Activated T-cell treated with anti-CD3 and anti-CD28 coated beads for 1 hour (primary cell): ENCODE data around the gene TRIM72.
"Not testable (repeated sequence)": the region's sequence is repeated elsewhere in the genome, so short reads cannot be mapped to it uniquely, and the experiment has no call there.

Experiments
- DNase-seq: peaks from one replicate; pipeline ENCODE4 v3.0.0-alpha.2; 2020; ENCODE audit warnings: low read depth

The TRIM72 gene, protein sequence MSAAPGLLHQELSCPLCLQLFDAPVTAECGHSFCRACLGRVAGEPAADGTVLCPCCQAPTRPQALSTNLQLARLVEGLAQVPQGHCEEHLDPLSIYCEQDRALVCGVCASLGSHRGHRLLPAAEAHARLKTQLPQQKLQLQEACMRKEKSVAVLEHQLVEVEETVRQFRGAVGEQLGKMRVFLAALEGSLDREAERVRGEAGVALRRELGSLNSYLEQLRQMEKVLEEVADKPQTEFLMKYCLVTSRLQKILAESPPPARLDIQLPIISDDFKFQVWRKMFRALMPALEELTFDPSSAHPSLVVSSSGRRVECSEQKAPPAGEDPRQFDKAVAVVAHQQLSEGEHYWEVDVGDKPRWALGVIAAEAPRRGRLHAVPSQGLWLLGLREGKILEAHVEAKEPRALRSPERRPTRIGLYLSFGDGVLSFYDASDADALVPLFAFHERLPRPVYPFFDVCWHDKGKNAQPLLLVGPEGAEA

DNA sequence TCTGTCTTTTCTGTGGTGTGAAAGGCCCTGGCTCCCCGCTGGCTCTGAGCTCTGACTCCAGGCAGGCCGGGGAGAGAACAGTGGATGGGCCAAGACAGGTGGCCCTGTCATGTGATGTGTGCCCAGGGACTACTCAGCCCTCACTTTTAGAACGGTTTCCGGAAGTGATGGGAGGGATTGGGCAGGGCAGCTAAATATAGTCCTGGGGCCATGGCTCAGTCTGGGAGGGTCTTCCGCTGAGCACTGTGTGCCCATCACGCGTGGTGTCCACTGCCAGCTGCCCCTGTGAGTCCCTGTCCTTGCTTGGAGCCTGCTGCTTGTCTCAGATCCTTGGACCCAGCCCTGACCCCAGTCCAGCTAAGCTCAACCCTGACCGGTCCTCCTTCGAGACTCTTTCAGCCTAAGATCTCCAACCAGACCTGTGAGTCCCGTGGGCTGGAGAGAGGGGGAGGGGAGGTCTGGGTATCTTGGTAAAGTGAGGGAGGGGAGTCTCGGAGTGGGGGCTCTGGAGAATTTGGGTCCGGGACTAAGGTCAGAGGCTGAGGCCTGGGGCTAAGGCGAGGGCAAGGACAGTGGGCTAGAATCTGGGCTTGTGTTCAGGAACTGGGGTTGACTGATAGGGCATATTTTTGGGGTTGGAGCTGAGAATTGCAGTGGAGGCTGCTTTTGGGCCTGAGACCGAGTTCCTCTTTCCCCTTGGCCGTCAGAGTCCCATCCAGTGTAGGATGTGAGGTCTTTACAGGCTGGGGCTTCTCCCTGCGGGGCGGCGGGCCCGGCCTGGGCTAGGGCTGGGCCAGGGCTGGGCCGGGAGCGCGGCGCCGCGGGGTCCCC is at the start of gene TRIM72:
TSS of gene TRIM72 (plus strand) at position 243 of the 831 bp plus-strand sequence. CDS start 620 bp downstream, outside the sequence.
- DNase-seq = no peak

DNA sequence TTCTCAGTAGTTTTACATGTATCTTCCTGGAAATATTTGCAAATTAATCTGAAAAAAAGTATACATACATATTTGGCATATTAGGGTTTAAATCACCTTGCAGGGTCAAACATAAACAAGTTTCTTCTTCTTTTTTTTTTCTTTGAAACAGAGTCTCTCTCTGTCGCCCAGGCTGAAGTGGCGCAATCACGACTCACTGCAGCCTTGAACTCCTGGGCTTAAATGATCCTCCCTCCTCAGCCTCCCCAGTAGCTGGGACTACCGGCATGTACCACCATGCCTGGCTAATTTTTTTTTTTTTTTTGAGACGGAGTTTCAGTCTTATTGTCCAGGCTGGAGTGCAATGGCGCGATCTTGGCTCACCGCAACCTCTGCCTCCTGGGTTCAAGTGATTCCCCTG is 46.6 kb upstream of the TRIM72 start:
- no peak for DNase-seq

DNA sequence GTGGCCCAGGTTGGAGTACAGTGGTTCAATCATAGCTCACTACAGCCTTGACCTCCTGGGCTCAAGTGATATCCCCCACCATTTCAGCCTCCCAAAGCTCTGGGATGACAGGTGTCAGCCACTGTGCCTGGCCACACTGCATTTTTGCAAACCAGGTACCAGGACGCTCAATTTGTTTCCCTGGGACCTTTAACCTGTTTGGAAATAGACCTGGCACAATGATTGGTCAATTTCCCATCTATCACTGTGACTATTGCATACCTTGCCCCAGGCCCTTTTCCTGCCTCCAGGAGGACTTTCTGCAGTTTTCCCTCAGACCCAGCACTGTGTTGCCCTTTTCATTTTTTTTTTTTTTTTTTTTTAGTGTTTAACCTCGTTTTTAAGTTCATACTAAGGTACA is 45.1 kb upstream of the TRIM72 start:
- DNase-seq = no peak

DNA sequence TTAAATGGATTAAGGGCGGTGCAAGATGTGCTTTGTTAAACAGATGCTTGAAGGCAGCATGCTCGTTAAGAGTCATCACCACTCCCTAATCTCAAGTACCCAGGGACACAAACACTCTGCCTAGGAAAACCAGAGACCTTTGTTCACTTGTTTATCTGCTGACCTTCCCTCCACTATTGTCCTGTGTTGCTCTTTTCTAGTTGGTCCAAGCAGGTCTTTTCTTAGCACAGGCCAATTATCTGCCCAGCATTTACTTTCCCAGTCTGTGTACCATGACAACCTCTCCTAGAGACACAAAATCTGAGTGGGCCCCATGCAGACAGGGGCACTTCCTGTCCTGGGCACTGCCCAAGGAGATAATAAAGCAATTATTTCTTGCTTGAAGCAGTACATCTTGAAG is 43.9 kb upstream of the TRIM72 start:
- DNase-seq = not testable (repeated sequence)

DNA sequence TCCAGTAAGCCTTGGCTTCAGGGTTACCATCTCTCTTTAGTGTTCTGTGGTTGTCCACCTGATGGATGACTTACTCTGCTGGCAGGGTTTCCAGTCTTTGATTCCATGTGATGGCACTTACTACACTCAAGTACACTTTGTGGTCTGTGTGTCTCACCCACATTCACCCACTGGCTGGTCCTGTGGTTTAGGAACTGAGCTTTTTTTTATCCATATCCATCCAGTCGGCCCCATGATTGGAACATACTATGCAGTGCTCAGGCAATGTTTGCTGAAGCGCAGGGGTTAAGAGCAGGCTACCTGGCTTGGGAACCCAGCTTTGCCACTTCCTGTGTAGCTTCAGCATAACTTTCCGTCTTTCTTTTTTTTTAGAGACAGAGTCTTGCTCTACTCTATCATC is 36.8 kb upstream of the TRIM72 start:
- DNase-seq = peak; percentile 38

DNA sequence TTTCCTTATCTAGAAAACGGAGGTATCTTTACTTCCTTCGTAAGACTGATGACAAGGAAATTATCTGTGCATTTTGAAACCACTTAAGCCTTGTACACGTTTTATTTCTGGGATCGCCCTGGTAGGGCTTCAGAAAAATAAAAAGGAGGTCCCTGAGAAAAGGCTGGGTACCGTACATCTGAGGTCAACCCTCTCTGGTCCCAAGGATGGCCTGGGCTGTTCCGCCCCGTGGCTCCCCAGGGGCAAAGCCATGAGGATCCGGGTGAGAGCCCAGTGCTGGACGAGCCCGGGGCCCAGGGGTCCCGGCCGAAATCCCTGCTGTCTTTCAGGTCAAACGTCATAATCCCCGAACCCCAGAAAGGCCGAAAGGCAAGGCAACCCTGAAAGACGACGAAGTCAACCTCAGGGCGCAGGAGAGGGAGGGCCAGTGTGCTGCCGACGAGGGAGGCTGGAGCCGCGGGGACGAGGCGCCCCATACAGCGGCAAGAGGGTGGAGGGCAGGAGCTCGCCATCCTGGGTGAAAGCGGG is 34.6 kb upstream of the TRIM72 start:
- no peak for DNase-seq

DNA sequence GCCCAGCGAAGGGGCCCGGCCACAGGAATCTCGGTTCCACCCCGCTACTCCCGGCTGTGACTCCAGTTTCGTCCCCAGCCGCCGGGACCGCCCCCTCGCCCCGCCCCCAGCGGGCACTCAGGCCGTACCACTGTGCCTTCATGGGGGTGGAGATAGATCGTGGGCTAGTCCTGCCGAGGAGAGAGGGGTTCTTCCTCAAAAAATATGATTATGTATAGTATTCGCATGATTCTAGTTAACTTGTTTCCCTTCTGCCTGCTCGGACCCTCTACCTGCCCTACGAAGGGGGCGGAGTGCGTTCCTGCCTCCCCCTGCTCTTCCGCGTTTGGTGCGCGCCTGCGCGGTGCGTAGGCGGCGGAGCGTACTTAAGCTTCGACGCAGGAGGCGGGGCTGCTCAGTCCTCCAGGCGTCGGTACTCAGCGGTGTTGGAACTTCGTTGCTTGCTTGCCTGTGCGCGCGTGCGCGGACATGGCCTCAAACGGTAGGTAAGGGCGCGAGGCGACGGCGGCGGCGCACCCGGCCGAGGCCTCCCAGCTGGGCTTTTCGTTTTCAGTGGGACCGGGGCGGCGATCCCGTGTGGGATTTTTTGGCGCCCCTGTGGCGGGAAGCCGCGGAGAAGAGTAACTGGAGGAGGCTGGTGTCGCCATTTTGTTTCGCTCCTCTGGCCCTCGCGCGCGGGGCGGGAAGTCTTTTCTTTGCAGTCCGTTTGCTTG is 34.0 kb upstream of the TRIM72 start, which contains the start of gene FUS:
TSS of gene FUS (plus strand) at position 393 of the 713 bp plus-strand sequence. CDS start at position 469, 76 bp downstream.
- DNase-seq = peak; percentile 90

DNA sequence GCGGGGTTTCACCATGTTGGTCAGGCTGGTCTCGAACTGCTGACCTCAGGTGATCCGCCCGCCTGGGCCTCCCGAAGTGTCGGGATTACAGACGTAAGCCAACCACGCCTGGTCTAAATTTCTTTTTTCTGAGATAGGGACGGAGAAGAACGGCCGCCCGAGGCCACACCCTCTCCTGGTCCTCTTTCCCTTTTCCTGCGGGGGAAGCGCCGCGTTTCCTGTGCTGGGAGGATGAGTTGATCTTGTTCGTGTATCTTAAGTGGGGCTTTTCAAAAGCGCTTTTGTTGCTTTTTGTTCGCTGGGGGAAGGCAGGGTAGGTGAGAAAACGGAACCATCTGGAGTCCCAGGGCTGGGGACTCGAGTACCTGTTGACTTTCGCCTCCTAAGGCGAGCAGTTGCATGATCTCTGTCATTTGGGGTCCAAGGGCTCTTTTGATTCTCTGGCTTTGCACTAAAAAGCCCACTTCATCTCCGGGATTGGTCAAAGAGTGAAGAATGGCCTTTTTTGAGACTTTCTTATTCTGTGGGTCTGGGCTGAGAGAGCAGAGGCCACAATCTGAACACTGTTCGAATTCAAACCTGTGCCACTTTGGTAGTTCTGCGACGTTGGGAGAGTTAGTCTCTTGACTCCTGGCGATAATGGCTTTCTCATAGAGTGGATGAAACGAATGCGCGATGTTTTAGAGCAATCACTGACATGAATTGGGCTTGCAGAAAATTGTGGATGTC is 32.7 kb upstream of the TRIM72 start:
- DNase-seq = no peak

DNA sequence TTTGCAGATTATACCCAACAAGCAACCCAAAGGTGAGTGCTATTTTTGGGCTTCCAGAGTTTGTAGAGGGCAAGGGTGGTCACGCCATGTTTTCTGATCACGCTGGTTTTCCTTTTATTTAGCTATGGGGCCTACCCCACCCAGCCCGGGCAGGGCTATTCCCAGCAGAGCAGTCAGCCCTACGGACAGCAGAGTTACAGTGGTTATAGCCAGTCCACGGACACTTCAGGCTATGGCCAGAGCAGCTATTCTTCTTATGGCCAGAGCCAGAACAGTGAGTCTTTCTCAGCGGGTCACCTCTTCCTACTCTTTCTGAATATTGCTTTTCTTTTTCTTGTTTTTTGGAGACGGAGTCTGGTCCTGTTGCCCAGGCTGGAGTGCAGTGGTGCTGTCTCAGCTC is 31.5 kb upstream of the TRIM72 start:
- DNase-seq = no peak

DNA sequence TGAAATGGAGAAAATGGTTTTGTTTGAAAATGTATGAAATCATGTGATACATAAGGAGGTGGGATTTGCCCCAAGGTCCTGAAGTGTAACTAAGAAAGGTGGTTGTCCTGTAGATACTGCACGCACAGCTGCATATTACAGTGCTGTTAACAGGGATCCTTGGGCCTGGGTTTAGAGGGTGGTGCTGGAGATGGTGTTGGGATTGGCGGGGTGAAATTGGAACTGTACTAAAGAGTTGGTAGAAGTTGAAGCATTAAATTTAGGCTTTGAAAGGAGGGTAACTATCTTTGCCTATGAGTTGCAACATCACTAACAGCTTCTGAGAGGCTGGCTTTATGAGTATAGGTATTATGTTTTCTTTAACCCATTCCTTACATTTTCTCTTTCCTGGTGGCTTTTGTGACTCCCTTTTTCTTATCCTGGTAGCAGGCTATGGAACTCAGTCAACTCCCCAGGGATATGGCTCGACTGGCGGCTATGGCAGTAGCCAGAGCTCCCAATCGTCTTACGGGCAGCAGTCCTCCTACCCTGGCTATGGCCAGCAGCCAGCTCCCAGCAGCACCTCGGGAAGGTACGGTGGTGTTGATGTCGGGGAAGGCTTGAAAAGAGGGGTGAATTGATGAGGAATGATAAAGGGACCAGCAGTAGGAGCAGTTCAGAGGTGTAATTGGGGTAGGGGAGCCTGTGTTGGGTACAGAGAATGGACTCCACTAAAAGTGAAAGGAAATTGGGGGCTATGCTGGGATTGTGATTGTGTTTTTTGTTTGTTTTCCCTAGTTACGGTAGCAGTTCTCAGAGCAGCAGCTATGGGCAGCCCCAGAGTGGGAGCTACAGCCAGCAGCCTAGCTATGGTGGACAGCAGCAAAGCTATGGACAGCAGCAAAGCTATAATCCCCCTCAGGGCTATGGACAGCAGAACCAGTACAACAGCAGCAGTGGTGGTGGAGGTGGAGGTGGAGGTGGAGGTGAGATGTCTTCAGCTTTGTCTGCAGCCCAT is 30.2 kb upstream of the TRIM72 start:
- no peak for DNase-seq

DNA sequence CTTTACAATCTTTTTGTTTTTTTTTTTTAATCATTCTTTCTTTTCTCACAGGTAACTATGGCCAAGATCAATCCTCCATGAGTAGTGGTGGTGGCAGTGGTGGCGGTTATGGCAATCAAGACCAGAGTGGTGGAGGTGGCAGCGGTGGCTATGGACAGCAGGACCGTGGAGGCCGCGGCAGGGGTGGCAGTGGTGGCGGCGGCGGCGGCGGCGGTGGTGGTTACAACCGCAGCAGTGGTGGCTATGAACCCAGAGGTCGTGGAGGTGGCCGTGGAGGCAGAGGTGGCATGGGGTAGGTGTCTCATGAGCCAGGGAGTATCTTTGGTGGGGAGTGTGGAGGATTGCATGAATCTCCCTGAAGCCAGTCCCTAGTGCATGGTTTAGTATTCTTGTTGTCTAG is 29.0 kb upstream of the TRIM72 start:
- DNase-seq = no peak

DNA sequence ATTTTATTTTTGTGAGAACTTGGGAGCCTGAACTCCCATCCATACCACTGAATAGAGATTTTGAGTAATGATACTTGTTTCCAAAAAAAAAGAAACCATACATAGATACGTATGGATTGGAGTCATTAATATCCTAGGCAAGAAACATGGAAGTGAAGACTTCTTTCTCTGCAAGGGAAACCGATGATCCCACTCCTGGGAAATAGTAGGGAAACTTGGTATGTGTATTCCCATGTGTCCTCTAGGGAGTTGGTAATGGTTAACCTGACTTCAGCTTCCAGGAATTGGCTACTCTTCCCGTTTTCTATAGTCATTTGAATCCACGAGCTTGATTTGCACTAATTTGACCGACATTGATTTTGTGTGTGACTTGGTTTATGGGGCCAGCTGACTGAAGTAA is 28.6 kb upstream of the TRIM72 start:
- no peak for DNase-seq

DNA sequence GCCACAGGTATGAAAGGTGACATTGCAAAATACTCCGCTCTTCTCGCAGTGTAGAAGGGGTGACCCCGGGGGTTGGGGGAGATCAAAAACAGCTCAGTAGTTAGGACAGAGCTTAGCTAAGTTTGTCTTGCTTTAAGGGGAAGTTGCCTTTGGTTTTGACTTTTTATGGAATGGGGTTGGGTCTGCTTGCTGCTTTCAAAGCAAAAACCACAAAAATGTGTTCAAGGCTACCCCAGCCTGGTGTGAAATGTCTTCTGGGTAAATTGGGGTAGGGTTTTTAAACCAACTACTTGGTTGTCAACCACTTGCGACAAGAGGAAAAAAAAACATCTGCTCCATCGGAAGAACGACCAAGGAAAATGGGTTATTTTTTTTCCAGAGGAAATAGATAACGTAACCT is 27.7 kb upstream of the TRIM72 start:
- no peak for DNase-seq

DNA sequence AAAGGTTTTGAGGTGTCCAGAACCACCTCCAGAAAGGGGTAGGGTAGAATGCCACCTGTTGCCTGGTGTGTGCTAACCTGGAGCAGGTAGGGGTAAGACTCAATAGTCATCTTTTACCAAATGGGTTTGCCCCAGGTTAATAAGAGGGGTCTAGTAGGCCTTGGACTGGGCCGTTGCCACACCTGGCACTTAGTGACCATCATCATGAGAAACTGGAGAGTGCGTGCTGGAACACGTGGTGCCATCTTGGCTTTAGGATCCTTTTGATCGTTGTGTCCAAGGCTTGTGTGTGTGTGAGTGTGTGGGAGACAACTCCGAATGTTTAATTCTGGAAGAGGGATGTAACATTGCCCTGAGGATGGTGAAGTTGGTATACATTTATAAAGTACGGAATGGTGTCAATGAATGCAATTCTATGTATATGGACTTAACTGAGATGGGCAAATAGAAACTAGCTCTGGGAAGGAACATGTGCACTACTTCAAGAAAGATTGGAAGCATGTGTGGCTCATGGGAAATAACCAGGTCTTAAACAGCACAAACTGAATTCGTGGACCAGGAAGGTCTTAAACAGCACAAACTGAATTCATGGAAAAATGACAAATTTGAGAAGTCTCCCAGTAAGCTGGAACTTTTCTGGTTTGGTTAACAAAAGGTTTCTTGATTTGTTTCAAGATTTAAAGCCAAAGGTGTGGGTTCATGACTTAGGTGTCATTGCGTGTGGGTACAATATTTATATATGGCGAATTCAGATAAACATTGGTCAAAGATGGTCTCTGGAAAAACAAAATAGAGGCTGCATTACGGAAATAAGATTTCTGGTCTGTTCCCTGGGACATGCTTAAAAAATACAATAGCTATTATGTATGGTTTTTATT is 26.8 kb upstream of the TRIM72 start:
- no peak for DNase-seq

DNA sequence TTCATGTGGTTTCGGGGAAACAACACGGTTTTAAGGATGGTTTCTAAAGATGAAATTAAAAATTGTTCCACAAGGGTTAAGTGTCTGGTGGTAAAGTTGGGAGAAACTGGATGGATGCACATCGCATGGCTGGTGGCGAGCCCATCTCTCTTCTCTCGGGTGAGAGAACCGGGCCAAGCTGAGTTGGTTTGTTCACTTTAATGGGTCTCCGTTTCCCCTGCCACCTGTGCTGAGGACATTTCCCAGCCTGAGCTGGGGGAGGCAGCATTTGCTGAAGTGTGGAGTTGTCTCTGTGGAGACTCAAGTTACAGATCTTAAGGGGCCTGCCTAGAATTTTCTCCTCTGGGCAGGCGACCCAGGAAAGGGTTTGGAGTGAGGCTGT is 26.1 kb upstream of the TRIM72 start:
- no peak for DNase-seq

DNA sequence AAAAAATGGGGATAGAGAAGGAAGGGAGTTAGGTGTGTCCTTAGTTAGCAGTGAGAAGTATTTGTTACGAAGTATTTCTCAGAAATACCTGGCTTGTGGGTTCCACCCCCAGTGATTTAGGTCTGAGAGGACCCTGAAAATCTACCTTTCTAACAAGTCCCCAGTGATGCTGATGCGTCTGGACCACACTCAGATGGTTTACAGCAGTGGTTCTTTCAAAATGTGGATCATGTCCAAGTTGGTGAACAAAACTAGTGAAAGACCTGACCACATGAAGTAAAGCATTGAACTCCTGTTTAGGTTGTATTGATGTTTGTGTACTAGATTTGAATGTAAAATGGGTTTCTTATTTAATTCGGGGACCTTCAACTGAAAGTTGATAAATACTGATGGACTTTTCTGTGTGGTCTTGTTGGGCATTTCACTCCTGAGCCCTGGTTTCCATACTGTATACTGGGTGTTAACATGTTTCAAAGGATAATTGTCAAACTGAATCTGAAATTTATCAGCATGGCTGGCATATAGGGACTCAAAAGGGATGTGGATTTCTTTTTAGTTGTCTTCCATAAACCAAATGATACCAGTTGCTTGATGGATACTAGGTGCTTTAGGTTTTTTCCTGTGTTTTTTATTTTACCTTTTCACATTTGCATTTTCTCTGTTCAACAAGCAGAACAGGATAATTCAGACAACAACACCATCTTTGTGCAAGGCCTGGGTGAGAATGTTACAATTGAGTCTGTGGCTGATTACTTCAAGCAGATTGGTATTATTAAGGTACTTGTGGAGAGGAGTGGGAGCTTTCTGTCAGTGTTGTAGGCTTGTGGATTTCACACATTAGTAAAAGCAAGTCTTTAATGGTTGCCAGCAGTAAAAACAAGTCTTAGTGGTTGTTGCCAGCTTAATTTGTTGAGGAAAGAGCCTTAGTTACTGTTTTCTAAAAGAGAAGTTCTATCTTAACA is 25.2 kb upstream of the TRIM72 start:
- no peak for DNase-seq

DNA sequence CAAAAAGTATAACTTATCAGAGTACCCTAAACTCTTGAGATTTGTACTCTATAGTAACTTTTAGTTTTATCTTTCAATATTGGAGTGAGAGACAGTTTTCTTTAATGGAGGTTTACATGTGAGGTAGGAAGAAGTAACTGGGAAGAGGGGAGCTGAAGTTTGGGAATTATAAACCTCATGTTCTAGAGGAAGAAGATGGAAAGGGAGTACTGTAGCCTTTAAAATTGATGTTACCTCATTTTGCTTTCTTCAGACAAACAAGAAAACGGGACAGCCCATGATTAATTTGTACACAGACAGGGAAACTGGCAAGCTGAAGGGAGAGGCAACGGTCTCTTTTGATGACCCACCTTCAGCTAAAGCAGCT is 24.5 kb upstream of the TRIM72 start:
- DNase-seq = no peak

DNA sequence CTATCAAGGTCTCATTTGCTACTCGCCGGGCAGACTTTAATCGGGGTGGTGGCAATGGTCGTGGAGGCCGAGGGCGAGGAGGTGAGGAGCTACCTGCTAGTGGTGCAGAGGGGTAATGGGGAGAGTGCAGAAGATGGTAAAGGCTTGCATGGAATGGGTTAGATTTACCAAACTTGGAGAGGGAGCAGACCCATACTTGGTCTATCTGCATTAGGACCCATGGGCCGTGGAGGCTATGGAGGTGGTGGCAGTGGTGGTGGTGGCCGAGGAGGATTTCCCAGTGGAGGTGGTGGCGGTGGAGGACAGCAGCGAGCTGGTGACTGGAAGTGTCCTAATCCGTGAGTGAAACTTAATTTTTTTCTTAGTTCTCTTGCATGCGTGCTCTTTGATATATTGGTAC is 23.9 kb upstream of the TRIM72 start:
- DNase-seq = no peak
